ENCODE measurements around the gene CHRDL1. TPM values are rescaled to one million over a fixed set of nuclear protein-coding genes. Genes with fewer than 3 reads are reported as not detected.

Gene CHRDL1
- total RNA-seq, 1 experiment from 2014 or later: 11.1 TPM

DNA sequence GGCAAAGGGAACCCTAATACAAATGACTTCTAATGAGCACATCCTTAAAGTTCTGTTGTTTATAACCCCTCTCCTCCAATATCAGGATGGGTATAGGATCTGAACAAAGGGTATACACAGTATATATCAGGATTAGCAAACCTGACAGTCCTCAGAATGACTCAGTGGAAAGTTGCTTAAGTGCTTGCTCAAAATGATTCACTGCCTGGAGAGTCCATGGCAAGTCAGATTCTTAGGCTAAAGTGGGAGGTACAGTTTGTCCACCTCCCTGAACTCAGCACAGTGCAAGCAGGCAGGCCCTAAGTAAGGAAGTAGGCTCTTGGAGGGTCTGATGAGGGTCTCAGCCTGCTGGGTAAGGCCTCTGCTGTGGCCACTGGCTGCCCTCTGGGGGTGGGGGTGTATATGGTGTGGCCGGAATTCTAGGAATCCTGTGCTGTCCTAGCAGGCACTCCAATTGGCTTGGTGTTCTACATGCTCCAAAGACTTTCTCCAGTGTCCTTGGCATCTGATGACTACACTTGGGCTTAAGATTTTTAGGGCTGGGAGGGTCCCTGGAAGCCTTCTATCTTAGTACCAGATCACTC lies 54.3 kb downstream of the CHRDL1 start:
- peaks cover 7% of the 10 kb centered on the region; the same call in 1 of the 2 replicates for H3K4me1 Mint-ChIP-seq
- no peak overlapping the region for H3K27ac Mint-ChIP-seq
- ATAC-seq (peak; percentile 69), DNase-seq (ENCODE audit: low spot score) (no peak)
- no peaks in the 10 kb centered on the region for H3K9me3 Mint-ChIP-seq
- POLR2A ChIA-PET: no interaction called here
- no peak overlapping the region for H3K4me3 Mint-ChIP-seq
- TF ChIP-seq, protein P1, sequence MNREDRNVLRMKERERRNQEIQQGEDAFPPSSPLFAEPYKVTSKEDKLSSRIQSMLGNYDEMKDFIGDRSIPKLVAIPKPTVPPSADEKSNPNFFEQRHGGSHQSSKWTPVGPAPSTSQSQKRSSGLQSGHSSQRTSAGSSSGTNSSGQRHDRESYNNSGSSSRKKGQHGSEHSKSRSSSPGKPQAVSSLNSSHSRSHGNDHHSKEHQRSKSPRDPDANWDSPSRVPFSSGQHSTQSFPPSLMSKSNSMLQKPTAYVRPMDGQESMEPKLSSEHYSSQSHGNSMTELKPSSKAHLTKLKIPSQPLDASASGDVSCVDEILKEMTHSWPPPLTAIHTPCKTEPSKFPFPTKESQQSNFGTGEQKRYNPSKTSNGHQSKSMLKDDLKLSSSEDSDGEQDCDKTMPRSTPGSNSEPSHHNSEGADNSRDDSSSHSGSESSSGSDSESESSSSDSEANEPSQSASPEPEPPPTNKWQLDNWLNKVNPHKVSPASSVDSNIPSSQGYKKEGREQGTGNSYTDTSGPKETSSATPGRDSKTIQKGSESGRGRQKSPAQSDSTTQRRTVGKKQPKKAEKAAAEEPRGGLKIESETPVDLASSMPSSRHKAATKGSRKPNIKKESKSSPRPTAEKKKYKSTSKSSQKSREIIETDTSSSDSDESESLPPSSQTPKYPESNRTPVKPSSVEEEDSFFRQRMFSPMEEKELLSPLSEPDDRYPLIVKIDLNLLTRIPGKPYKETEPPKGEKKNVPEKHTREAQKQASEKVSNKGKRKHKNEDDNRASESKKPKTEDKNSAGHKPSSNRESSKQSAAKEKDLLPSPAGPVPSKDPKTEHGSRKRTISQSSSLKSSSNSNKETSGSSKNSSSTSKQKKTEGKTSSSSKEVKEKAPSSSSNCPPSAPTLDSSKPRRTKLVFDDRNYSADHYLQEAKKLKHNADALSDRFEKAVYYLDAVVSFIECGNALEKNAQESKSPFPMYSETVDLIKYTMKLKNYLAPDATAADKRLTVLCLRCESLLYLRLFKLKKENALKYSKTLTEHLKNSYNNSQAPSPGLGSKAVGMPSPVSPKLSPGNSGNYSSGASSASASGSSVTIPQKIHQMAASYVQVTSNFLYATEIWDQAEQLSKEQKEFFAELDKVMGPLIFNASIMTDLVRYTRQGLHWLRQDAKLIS (CRISPR knock-in tag; IDR thresholded peaks at IDR 0.05; ENCODE audit: borderline replicate concordance): no peak
- TF ChIP-seq, protein P2, sequence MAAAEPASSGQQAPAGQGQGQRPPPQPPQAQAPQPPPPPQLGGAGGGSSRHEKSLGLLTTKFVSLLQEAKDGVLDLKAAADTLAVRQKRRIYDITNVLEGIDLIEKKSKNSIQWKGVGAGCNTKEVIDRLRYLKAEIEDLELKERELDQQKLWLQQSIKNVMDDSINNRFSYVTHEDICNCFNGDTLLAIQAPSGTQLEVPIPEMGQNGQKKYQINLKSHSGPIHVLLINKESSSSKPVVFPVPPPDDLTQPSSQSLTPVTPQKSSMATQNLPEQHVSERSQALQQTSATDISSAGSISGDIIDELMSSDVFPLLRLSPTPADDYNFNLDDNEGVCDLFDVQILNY (CRISPR knock-in tag; IDR thresholded peaks at IDR 0.05): no peak
- TF ChIP-seq ZNF219 (CRISPR knock-in tag; IDR thresholded peaks at IDR 0.05; ENCODE audit: borderline replicate concordance): no peak
- TF ChIP-seq, protein P3, sequence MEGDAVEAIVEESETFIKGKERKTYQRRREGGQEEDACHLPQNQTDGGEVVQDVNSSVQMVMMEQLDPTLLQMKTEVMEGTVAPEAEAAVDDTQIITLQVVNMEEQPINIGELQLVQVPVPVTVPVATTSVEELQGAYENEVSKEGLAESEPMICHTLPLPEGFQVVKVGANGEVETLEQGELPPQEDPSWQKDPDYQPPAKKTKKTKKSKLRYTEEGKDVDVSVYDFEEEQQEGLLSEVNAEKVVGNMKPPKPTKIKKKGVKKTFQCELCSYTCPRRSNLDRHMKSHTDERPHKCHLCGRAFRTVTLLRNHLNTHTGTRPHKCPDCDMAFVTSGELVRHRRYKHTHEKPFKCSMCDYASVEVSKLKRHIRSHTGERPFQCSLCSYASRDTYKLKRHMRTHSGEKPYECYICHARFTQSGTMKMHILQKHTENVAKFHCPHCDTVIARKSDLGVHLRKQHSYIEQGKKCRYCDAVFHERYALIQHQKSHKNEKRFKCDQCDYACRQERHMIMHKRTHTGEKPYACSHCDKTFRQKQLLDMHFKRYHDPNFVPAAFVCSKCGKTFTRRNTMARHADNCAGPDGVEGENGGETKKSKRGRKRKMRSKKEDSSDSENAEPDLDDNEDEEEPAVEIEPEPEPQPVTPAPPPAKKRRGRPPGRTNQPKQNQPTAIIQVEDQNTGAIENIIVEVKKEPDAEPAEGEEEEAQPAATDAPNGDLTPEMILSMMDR (IDR thresholded peaks at IDR 0.05): no peak
- TF ChIP-seq EMX1 (CRISPR knock-in tag; IDR thresholded peaks at IDR 0.05): no peak
- no peak for TF ChIP-seq JAZF1 (CRISPR knock-in tag; IDR thresholded peaks at IDR 0.05)
- TF ChIP-seq, protein P4, sequence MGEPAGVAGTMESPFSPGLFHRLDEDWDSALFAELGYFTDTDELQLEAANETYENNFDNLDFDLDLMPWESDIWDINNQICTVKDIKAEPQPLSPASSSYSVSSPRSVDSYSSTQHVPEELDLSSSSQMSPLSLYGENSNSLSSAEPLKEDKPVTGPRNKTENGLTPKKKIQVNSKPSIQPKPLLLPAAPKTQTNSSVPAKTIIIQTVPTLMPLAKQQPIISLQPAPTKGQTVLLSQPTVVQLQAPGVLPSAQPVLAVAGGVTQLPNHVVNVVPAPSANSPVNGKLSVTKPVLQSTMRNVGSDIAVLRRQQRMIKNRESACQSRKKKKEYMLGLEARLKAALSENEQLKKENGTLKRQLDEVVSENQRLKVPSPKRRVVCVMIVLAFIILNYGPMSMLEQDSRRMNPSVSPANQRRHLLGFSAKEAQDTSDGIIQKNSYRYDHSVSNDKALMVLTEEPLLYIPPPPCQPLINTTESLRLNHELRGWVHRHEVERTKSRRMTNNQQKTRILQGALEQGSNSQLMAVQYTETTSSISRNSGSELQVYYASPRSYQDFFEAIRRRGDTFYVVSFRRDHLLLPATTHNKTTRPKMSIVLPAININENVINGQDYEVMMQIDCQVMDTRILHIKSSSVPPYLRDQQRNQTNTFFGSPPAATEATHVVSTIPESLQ (CRISPR knock-in tag; IDR thresholded peaks at IDR 0.05): no peak
- TF ChIP-seq, protein P5, sequence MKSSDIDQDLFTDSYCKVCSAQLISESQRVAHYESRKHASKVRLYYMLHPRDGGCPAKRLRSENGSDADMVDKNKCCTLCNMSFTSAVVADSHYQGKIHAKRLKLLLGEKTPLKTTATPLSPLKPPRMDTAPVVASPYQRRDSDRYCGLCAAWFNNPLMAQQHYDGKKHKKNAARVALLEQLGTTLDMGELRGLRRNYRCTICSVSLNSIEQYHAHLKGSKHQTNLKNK (CRISPR knock-in tag; IDR thresholded peaks at IDR 0.05): no peak
- no peak for TF ChIP-seq MXD4 (CRISPR knock-in tag; IDR thresholded peaks at IDR 0.05; ENCODE audit: borderline replicate concordance)
- no peaks in the 10 kb centered on the region for H3K36me3 Mint-ChIP-seq
- CTCF ChIA-PET: no interaction called here
- H3K27me3 Mint-ChIP-seq (ENCODE audit: low read depth): no peaks in the 10 kb centered on the region

DNA sequence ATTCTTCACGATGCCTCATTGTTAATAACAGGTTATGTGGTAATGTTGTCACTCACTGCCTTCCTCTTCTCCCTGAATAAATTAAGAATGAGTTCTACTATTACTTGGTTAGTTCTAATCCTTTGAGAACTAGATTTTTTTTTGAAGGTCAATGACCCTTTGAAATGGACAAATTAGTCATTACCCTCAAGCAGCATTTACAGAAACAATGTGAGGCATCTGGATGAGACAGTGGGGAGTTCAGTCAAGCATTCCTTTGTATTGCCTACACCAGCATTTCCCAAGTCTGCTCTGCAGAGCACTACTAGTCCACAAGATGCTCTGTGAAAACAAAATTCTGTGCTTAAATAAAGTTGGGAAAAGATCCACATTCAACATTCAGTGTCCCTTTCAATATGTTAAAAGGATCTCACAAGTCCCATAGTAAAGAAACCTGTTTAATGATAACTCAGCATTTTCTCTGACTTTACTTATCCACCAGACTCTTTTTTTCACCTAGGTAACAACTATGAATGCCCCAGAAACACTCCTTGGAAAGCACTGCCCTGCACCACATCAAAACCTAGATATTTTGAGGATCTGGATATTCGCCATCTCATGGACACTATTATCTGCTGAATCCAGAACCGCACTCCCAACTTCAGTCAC lies 60.6 kb downstream of the CHRDL1 start:
- ATAC-seq: peak; percentile 77
- no peaks in the 10 kb centered on the region for H3K27me3 Mint-ChIP-seq (ENCODE audit: low read depth)
- POLR2A ChIA-PET: no interaction called here
- no peak overlapping the region for H3K27ac Mint-ChIP-seq
- peaks cover 19% of the 10 kb centered on the region for H3K4me1 Mint-ChIP-seq
- DNase-seq (ENCODE audit: low spot score): no peak
- no peaks in the 10 kb centered on the region for H3K36me3 Mint-ChIP-seq
- no peak overlapping the region for H3K4me3 Mint-ChIP-seq
- CTCF ChIA-PET: no interaction called here
- TF ChIP-seq SMAD3 (CRISPR knock-in tag; IDR thresholded peaks at IDR 0.05; ENCODE audit: borderline replicate concordance) (no peak), ELF4 (CRISPR knock-in tag; IDR thresholded peaks at IDR 0.05; ENCODE audit: low read depth) (no peak), ESRRA (CRISPR knock-in tag; IDR thresholded peaks at IDR 0.05; ENCODE audit: borderline replicate concordance) (no peak), ZNF219 (CRISPR knock-in tag; IDR thresholded peaks at IDR 0.05; ENCODE audit: borderline replicate concordance) (no peak)
- TF ChIP-seq, protein P4 (CRISPR knock-in tag; IDR thresholded peaks at IDR 0.05): no peak
- no peaks in the 10 kb centered on the region for H3K9me3 Mint-ChIP-seq

All from WTC11 (cell line).